Karpas-422 (cell line): ENCODE data around the gene B4GALNT2. TPM values are rescaled to one million over a fixed set of nuclear protein-coding genes. Genes with fewer than 3 reads are reported as not detected.

Experiments
- DNase-seq: peaks from one replicate; pipeline ENCODE4 v3.0.0-alpha.2; 2015
- H2AFZ ChIP-seq: fragments of 200-600 bp; sonication (generic); 2 replicates; pipeline ENCODE4 v1.6.1; 2014; ENCODE audit warnings: antibody characterized with exemption, low read length, mixed read lengths
- H3K27ac ChIP-seq: fragments of 200-600 bp; sonication (generic); 2 replicates; pipeline ENCODE4 v1.5.1; 2014; ENCODE audit warnings: mild to moderate bottlenecking, low read length, moderate library complexity
- H3K27me3 ChIP-seq: fragments of 200-600 bp; sonication (generic); 2 replicates; pipeline ENCODE4 v1.6.1; 2014; ENCODE audit warnings: low read length, mixed read lengths
- H3K36me3 ChIP-seq: fragments of 200-600 bp; sonication (generic); 2 replicates; pipeline ENCODE4 v1.6.1; 2014; ENCODE audit warnings: low read length, mixed read lengths; ENCODE audit not compliant: insufficient read depth
- H3K4me1 ChIP-seq: fragments of 200-600 bp; sonication (generic); 2 replicates; pipeline ENCODE4 v1.6.1; 2014; ENCODE audit warnings: mild to moderate bottlenecking, low read length, mixed read lengths
- H3K4me2 ChIP-seq: fragments of 200-600 bp; sonication (generic); 2 replicates; pipeline ENCODE4 v1.6.1; 2014; ENCODE audit warnings: low read length, low read depth, mild to moderate bottlenecking; ENCODE audit not compliant: poor library complexity, severe bottlenecking
- H3K4me3 ChIP-seq: fragments of 200-600 bp; sonication (generic); 2 replicates; pipeline ENCODE4 v1.5.1; 2014; ENCODE audit warnings: mild to moderate bottlenecking, antibody characterized with exemption, low read length, mixed read lengths
- H3K79me2 ChIP-seq: fragments of 200-600 bp; sonication (generic); 2 replicates; pipeline ENCODE4 v1.6.1; 2014; ENCODE audit warnings: mild to moderate bottlenecking, low read length, mixed read lengths
- H3K9ac ChIP-seq: fragments of 200-600 bp; sonication (generic); 2 replicates; pipeline ENCODE4 v1.6.0; 2014; ENCODE audit warnings: low read length
- H3K9me2 ChIP-seq: fragments of 200-600 bp; sonication (generic), shearing (Covaris generic); replicated peaks from 2 replicates; pipeline ENCODE4 v1.6.0; 2014; ENCODE audit warnings: mild to moderate bottlenecking, low read length, moderate library complexity; ENCODE audit not compliant: insufficient read depth
- H3K9me3 ChIP-seq: fragments of 300-700, 200-600 bp; sonication (generic); 2 replicates; pipeline ENCODE4 v1.6.1; 2014; ENCODE audit warnings: low read length, mixed read lengths
- H4K20me1 ChIP-seq: fragments of 200-600 bp; sonication (generic); 2 replicates; pipeline ENCODE4 v1.6.1; 2014; ENCODE audit warnings: mild to moderate bottlenecking, antibody characterized with exemption, low read length, low read depth; ENCODE audit not compliant: insufficient read depth
- total RNA-seq: library from RNA; depleted of rRNA; stranded (reverse); fragments of >200 nt; shearing (Covaris generic); gene quantifications from 2 replicates; pipeline ENCODE4 v1.2.3, GENCODE V29; 2014; ENCODE audit warnings: low replicate concordance

Gene B4GALNT2
- total RNA-seq, 1 experiment from 2014 or later: not detected

- Histone ChIP-seq H3K4me3 (no peak overlapping the region), H3K36me3 (peaks cover 34% of the 10 kb centered on the region), H3K79me2 (peaks cover 21% of the 10 kb centered on the region), H2AFZ (no peak overlapping the region), H3K9me3 (no peaks in the 10 kb centered on the region), H3K9ac (no peak overlapping the region), H3K4me1 (peaks cover 60% of the 10 kb centered on the region), H4K20me1 (no peaks in the 10 kb centered on the region), H3K27me3 (no peaks in the 10 kb centered on the region), H3K27ac (peak overlapping the region; percentile 68), H3K9me2 (no peaks in the 10 kb centered on the region), H3K4me2 (no peak overlapping the region)
- DNase-seq: peak; percentile 47
Observed at GRCh38 chr17:49218941-49219913, 86.7 kb downstream of the B4GALNT2 start.

GRCh38 chr17:49219987-49220386 lies 87.4 kb downstream of the B4GALNT2 start:
- Histone ChIP-seq H3K27ac (no peak overlapping the region), H2AFZ (no peak overlapping the region), H3K4me3 (no peak overlapping the region), H3K4me1 (peaks cover 53% of the 10 kb centered on the region), H3K36me3 (peaks cover 34% of the 10 kb centered on the region), H3K27me3 (no peaks in the 10 kb centered on the region), H3K9ac (no peak overlapping the region), H3K4me2 (no peak overlapping the region), H3K9me2 (no peaks in the 10 kb centered on the region), H3K79me2 (peaks cover 14% of the 10 kb centered on the region), H4K20me1 (peaks cover 4% of the 10 kb centered on the region; the same call in 1 of the 2 replicates), H3K9me3 (no peaks in the 10 kb centered on the region)
- DNase-seq: no peak

- Histone ChIP-seq H3K9me3 (no peaks in the 10 kb centered on the region), H3K4me1 (peaks cover 21% of the 10 kb centered on the region), H3K9me2 (no peaks in the 10 kb centered on the region), H3K27me3 (no peaks in the 10 kb centered on the region), H2AFZ (no peak overlapping the region), H3K27ac (no peak overlapping the region), H3K79me2 (no peaks in the 10 kb centered on the region), H3K4me2 (no peak overlapping the region), H3K9ac (no peak overlapping the region), H4K20me1 (peaks cover 4% of the 10 kb centered on the region; the same call in 1 of the 2 replicates), H3K4me3 (no peak overlapping the region), H3K36me3 (peaks cover 20% of the 10 kb centered on the region)
- no peak for DNase-seq
Observed at GRCh38 chr17:49223168-49223516, 90.6 kb downstream of the B4GALNT2 start.

GRCh38 chr17:49223517-49224197 lies 91.1 kb downstream of the B4GALNT2 start:
- Histone ChIP-seq H3K9ac (no peak overlapping the region), H3K27me3 (no peaks in the 10 kb centered on the region), H3K4me2 (no peak overlapping the region), H2AFZ (no peak overlapping the region), H3K9me3 (no peaks in the 10 kb centered on the region), H3K27ac (no peak overlapping the region), H3K36me3 (peaks cover 17% of the 10 kb centered on the region), H3K79me2 (no peaks in the 10 kb centered on the region), H4K20me1 (peaks cover 4% of the 10 kb centered on the region; the same call in 1 of the 2 replicates), H3K4me1 (peaks cover 16% of the 10 kb centered on the region), H3K4me3 (no peak overlapping the region), H3K9me2 (no peaks in the 10 kb centered on the region)
- peak; percentile 85 for DNase-seq

- Histone ChIP-seq H3K27me3 (no peaks in the 10 kb centered on the region), H3K4me3 (no peak overlapping the region), H2AFZ (no peak overlapping the region)
Observed at GRCh38 chr17:49224198-49224996, 91.8 kb downstream of the B4GALNT2 start.

GRCh38 chr17:49224997-49225337 lies 92.4 kb downstream of the B4GALNT2 start:
- peaks cover 12% of the 10 kb centered on the region for H3K4me1 ChIP-seq

More at GRCh38 chr17:49224198-49224996, 91.8 kb downstream of the B4GALNT2 start:
- Histone ChIP-seq H3K9ac (no peak overlapping the region), H3K9me2 (no peaks in the 10 kb centered on the region), H3K79me2 (no peaks in the 10 kb centered on the region), H3K9me3 (no peaks in the 10 kb centered on the region), H4K20me1 (peaks cover 4% of the 10 kb centered on the region; the same call in 1 of the 2 replicates), H3K27ac (no peak overlapping the region), H3K4me2 (no peak overlapping the region), H3K4me1 (peaks cover 10% of the 10 kb centered on the region), H3K36me3 (peaks cover 10% of the 10 kb centered on the region)
- DNase-seq: peak; percentile 55

GRCh38 chr17:49225554-49226236 lies 93.1 kb downstream of the B4GALNT2 start:
- Histone ChIP-seq H3K4me3 (no peak overlapping the region), H3K4me2 (no peak overlapping the region), H3K9ac (no peak overlapping the region), H3K27ac (no peak overlapping the region), H3K79me2 (no peaks in the 10 kb centered on the region), H3K27me3 (no peaks in the 10 kb centered on the region), H2AFZ (no peak overlapping the region), H3K36me3 (0 out of 2 replicates have a peak, but pooled peaks cover 3% of the 10 kb centered on the region), H3K9me2 (no peaks in the 10 kb centered on the region), H3K9me3 (no peaks in the 10 kb centered on the region), H3K4me1 (peaks cover 17% of the 10 kb centered on the region), H4K20me1 (peaks cover 4% of the 10 kb centered on the region; the same call in 1 of the 2 replicates)
- no peak for DNase-seq

More at GRCh38 chr17:49224997-49225337, 92.4 kb downstream of the B4GALNT2 start:
- Histone ChIP-seq H3K9me2 (no peaks in the 10 kb centered on the region), H3K4me3 (no peak overlapping the region), H3K36me3 (peaks cover 7% of the 10 kb centered on the region), H3K79me2 (no peaks in the 10 kb centered on the region), H3K9ac (no peak overlapping the region), H3K27ac (no peak overlapping the region), H3K4me2 (no peak overlapping the region), H2AFZ (no peak overlapping the region), H4K20me1 (peaks cover 4% of the 10 kb centered on the region; the same call in 1 of the 2 replicates), H3K27me3 (no peaks in the 10 kb centered on the region), H3K9me3 (no peaks in the 10 kb centered on the region)
- DNase-seq: peak; percentile 40
